GM18517 (cell line): ENCODE results near the gene FBXO34.
"Not testable (repeated sequence)": the region's sequence is repeated elsewhere in the genome, so short reads cannot be mapped to it uniquely, and the experiment has no call there.

Experiments used
- ATAC-seq: cut with Tn5 transposase; IDR thresholded peaks from one replicate; pipeline ENCODE4 v1.9.1; 2021; ENCODE audit warnings: mild to moderate bottlenecking, moderate library complexity; ENCODE audit not compliant: unreplicated experiment

FBXO34 gene

DNA sequence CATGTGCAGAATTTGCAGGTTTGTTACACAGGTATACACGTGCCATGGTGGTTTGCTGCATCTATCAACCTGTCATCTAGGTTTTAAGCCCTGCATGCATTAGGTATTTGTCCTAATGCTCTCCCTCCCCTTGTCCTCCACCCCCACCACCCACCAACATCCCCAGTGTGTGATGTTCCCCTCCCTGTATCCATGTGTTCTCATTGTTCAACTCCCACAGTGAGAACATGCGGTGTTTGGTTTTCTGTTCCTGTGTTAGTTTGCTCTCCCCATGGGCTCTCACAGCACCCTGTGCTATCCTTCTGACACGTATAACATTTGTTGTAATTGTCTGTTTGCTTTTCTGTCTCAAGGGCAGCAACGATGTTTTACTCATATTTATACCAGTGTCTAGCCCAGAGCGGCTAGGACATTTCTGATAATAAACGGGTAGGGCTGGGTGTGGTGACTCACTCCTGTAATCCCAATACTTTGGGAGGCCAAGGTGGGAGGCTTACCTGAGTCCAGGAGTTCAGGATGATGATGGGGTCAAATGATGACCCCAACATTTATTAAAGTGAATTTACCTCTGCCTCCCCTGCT lies 73.5 kb downstream of the FBXO34 start:
- ATAC-seq: not testable (repeated sequence)

DNA sequence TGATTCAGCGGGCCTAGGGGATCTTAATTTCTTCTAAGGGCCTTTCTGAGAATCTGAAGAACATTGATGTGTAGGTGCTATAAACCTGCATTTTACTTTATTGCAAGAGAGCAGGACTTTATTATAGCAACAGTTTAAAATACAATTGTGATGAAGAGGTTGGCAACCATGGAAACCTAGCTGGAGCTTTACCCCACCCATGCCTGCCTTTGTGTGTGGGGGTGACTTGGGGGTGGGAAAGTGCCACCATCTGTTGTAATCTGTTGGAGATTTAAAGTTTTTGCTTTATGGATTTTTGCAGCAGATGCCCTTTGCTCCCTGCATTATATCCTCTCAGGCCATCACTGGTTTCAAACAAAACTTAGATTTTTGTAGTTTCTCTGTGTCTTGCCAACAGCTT lies 75.8 kb downstream of the FBXO34 start:
- no peak for ATAC-seq

DNA sequence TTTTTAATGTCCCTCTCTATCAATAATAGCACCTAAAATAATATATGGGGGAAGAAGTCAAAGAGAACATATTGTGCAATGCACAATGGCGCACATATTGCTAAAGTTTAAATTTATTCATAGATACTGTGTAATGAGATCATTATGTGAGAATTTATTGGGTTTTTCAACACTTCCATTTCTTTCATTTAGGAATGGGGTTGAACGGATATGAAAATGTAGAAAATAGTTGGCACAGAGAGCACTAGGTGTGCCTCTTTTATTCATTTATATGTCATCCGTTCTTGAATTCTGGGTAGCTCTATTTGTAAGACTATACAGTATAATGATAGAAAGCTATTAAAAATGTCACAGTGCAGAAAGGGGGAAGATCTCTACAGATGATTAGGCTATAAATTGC lies 76.5 kb downstream of the FBXO34 start:
- ATAC-seq: no peak

DNA sequence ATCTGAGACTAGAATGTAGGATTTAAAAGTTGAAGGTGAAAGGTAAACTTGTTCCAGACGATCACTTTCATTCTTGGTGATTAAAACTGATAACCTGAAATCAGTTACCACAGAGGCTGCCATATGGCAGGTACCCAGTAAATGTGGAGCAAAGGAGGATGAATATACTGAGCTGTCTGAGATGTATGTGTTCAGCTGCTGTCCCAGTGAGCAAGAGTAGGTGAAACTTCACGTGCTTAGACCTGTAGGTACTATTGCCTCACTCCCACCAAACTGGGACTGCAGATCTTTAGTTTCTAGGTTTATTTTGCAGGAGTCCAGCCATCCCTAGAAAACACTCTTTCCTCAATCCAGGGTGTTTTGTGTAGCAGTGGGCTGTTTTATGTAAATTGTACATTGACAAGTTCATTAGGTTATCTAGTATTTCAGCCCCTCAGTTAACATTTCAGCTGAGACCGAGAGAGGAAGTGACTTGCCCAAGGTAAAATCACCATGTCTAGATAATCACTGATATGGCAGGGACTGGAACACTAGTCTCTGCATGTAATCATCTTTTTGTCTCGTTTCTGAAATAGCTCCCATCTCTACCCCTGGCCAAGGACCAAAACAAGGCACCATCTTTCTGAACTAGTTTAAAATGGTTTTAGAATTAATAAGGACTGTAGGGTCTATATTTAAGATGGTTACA lies 77.7 kb downstream of the FBXO34 start:
- ATAC-seq: no peak

DNA sequence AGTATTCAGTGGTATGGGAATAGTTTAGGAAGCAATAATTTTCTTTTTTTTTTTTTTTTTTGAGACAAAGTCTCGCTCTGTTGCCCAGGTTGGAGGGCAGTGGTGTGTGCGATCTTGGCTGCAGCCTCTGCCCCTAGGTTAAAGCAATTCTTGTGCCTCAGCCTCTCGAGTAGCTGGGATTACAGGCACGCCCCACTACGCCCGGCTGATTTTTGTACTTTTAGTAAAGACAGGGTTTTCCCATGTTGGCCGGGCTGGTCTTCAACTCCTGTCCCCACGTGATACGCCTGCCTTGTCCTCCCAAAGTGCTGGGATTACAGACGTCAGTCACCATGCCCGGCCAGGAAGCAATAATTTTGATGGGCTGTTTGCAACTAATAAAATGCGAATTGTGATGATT lies 78.3 kb downstream of the FBXO34 start:
- no peak for ATAC-seq

DNA sequence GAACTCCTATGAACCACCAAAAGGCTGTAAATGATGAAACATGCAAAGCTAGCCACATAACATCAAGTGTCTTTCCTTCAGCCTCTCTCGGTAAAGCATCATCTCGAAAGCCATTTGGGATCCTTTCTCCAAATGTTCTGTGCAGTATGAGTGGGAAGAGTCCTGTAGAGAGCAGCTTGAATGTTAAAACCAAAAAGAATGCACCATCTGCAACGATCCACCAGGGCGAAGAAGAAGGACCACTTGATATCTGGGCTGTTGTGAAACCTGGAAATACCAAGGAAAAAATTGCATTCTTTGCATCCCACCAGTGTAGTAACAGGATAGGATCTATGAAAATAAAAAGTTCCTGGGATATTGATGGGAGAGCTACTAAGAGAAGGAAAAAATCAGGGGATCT lies 79.2 kb downstream of the FBXO34 start:
- ATAC-seq: no peak

DNA sequence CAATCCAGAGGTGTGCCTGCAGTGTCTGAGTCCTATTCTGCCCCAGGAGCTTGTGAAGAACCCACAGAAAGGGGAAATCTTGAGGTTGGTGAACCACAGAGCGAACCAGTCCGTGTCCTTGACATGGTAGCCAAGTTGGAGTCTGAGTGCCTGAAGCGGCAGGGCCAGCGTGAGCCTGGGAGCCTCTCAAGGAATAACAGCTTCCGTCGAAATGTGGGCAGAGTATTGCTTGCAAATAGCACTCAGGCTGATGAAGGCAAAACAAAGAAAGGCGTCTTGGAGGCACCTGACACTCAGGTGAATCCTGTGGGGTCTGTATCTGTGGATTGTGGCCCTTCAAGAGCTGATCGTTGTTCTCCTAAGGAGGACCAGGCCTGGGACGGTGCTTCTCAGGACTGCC lies 79.9 kb downstream of the FBXO34 start:
- no peak for ATAC-seq

DNA sequence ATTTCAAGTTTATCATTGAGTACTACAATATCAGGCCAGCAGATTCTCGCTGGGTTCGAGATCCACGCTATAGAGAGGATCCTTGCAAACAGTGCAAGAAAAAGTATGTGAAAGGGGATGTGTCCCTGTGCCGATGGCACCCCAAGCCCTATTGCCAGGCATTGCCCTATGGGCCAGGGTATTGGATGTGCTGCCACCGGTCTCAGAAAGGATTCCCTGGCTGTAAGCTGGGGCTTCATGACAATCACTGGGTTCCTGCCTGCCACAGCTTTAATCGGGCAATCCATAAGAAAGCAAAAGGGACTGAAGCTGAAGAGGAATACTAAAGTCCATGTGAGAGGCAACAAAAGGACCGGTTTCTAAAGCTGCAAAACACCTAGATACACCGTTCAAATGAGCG lies 81.0 kb downstream of the FBXO34 start:
- no peak for ATAC-seq

DNA sequence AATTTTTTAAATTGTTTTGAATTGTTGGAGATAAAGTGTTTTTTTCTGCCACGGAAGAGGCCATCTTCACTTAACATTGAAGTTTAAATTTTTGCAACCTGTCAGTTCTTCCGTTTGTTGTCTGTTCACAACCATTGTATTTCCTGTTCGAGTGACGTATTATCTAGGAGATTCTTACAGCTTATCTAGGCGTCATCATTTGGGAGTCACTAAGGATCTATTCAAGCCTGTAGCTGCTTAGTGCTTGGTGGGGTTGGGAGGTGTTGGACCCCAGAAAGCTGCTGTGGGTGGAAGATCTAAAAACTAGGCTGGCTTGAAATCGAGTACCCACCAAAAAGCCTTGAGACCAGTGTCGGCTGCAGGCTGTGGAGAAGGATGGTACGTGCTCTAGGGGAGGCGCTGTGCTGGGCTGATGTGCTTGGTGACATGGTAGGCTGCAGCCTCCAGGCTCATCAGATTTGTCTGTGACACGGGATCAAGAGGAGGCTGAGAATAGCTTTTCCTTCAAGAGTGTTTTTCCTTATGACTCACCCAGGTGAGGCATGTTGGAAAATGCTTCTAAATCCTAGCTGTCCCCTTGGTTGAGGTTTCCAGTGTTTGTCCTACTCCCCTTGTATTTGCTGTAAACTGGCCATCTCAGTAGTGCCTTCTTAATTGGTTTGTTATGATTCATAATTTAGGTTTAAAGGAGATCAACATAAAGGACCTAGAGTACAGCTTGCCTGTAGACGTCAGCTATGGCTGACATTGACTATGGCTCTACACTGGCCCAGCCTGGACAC lies 82.7 kb downstream of the FBXO34 start:
- no peak for ATAC-seq

- no peak for ATAC-seq
Measured at GRCh38 chr14:55354500-55354899, 83.3 kb downstream of the FBXO34 start.

DNA sequence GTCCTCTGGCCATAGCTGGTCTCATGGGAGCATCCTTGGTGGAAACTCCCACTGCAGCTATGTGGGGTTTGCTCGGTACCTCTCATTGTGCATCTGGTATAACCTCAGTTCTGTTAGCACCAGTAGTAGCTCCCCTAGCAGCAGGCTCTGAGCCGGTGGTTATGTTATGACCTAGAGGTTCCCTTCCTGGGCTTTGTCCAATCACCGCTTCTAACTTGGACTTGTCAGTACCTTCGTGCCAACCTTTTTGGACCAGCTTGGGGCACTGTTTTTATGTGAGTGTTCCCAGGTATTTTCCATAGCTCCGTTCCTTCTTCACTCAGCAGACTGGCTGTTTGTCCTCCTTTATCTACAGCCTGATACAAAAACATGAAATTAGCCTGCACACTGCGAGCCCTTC lies 84.7 kb downstream of the FBXO34 start:
- no peak for ATAC-seq

- no peak for ATAC-seq
Measured at GRCh38 chr14:55356913-55357312, 85.7 kb downstream of the FBXO34 start.

DNA sequence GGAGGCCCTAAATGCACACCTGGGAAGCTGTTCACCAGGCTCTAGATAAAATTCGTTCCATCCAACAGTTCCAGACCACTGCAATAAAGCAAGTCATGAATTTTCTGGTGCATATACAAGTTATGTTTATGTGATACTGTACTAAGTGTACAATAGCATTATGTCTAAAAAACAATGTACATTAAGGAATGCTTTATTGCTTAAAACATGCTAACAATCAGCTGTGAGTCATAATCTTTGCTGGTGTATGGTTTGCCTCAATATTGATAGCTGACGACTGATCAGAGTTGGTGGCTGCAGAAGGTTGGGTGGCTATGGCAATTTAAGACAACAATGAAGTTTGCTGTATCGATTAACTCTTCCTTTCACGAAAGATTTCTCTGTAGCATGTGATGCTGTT lies 88.1 kb downstream of the FBXO34 start:
- ATAC-seq: no peak

DNA sequence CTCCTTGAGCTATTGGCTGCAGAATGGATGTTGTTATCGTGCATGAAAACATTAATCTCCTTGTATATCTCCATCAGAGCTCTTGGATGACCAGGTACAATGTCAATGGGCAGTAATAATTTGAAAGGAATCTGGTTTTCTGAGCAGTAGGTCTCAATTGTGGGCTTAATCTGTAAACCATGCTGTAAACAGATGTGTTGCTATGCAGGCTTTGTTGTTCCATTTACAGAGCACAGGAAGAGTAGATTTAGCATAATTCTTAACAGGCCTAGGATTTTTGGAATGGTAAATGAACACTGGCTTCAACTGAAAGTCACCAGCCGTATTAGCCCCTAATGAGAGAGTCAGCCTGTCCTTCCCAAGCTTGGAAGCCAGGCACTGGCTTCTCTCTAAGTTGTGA lies 90.0 kb downstream of the FBXO34 start:
- no peak for ATAC-seq

DNA sequence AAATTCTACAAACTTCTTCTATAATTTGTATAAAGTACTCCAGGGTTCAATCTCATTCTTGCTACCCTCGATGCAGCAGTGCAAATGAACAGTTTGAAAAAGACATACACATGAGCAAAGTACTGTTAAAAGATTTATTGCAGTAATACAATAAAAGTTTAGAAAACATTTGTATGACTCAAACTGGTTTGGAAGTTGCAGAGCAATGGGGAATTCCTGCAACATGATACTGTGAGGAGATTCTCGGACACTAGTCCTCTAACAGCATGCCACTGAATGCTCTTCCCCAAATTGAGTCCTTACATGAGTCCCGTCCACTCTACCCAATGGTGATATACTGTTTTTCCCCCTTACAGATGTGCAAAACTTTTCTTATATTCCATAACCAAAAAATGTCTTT lies 95.0 kb downstream of the FBXO34 start:
- ATAC-seq: no peak

DNA sequence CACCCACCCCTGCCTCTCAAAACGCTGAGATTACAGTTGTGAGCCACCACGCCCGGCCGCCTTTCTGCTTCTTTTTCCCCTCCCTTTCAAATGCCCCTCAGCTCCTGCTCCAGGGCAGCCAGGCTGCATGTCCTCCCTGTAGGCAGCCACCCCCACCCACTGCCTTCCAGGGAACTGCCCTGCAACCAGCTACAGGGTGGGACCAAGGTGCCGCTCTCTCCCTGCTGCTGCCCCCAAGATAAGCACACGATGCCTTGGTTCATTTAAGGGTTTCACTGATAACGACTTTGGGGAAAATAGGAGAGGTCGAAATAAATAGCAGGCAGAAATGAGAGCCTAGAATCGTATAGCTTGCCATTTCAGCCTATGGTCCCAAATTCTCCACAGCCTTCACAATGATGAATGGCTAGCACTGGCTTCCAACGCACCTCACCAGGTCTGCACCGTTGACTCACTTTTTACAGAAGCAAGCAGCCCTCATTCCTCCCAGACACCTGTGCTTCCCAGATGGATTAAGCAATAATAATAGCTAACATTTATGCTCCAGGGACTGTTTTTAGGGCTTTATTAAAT lies 99.7 kb downstream of the FBXO34 start:
- no peak for ATAC-seq

GRCh38 chr14:55372423-55372822 lies 101.2 kb downstream of the FBXO34 start:
- ATAC-seq: no peak

GRCh38 chr14:55372825-55373224 lies 101.6 kb downstream of the FBXO34 start:
- no peak for ATAC-seq

DNA sequence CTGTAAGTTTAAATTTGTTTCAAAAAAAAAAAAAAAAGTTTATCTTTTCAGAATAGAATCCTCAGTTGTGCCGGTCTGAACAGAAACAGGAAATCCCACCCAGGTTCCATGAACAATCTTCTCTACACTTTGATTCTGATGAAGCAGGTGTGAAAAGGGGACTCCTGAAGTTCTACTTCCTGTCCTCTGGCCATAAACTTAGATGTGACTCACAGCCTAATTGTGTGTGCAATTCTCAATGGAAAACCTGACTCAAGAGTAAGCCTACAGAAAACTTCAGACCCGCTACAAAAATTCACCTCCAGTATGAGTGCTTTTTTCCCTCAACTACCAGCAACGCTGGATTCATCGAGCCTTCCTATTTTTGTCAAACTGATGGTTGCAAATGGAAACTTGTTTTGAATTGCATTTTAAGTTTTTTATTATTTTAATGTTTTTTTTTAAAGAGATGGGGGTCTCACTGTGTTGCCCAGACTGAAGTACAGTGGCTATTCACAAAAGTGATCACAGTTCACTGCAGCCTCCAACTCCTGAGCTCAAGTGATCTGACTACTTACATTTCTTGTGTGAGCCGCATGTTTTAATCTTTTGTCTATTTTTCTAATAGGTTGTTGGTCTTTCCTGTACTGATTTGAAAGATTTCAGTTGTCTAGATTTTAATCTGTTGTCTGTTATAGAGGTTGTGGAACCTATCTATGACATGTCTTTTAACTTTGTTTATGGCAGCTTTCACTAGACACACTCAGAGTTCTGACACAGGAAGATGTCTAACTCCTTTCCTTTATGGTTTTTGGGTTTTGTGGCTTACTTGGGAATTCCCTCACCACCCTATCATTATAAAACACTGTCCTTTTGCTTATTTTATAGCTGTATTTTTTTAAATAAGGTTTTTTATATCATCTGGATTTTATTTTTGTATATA lies 102.8 kb downstream of the FBXO34 start:
- no peak for ATAC-seq

GRCh38 chr14:55374771-55375170 lies 103.5 kb downstream of the FBXO34 start:
- no peak for ATAC-seq

- no peak for ATAC-seq
Measured at GRCh38 chr14:55377236-55377635, 106.0 kb downstream of the FBXO34 start.
